Uterus (tissue), 4 donors: Measurements from ENCODE around the gene AGT. TPM values are rescaled to one million over a fixed set of nuclear protein-coding genes. Genes with fewer than 3 reads are reported as not detected.
A peak's percentile ranks its signal among the peaks of the same experiment; 100 is the strongest.

Experiments
- DNase-seq, 2 donors: peaks; one replicate each; pipeline ENCODE4 v3.0.0-alpha.2; 2019 to 2020
- H3K27ac ChIP-seq, 2 donors: fragments of 200-600 bp; sonication (generic); 1 replicate in 1 of 2; 2 replicates in 1 of 2; pipeline ENCODE4 v1.5.1; 2016 to 2018
- H3K27me3 ChIP-seq, 2 donors: fragments of 200-600 bp; sonication (generic); one replicate each; pipeline ENCODE4 v1.5.1; 2018 to 2019; ENCODE audit warnings: control low read depth in 1 of 2
- H3K36me3 ChIP-seq, 2 donors: fragments of 200-600 bp; sonication (generic); one replicate each; pipeline ENCODE4 v1.5.1; 2019; ENCODE audit warnings: control low read depth in 1 of 2
- H3K4me1 ChIP-seq, 2 donors: fragments of 200-600 bp; sonication (generic); one replicate each; pipeline ENCODE4 v1.5.1; 2018 to 2019; ENCODE audit warnings: control low read depth in 1 of 2
- H3K4me3 ChIP-seq, 2 donors: fragments of 200-600 bp; sonication (generic); 1 replicate in 1 of 2; 2 replicates in 1 of 2; pipeline ENCODE4 v1.5.1; 2018 to 2019; ENCODE audit warnings: mild to moderate bottlenecking in 1 of 2
- H3K9me3 ChIP-seq, 2 donors: fragments of 200-600 bp; sonication (generic); one replicate each; pipeline ENCODE4 v1.5.1; 2019; ENCODE audit warnings: control low read depth in 1 of 2
- CTCF ChIP-seq, 4 experiments: fragments of 200-600 bp in 2 of 4; fragments of 450-650 bp in 2 of 4; sonication (generic) in 2 of 4; IDR thresholded peaks; one replicate each; pipeline ENCODE4 v1.5.1; 2016 to 2019; ENCODE audit warnings: antibody characterized with exemption in 4 of 4, mild to moderate bottlenecking in 2 of 4, moderate library complexity in 1 of 4
- POLR2A ChIP-seq, 2 donors: fragments of 450-650 bp; IDR thresholded peaks; one replicate each; pipeline ENCODE4 v1.6.1; 2016; ENCODE audit warnings: antibody characterized with exemption in 2 of 2, mild to moderate bottlenecking in 1 of 2, moderate library complexity in 1 of 2
- intact Hi-C: fragments of 100-400 bp; cut with DNase I; formaldehyde crosslinking; loops from one replicate; pipeline ENCODE4 v1.15.1; 2023; ENCODE audit warnings: low total_unique reads
- total RNA-seq, 4 donors: library from RNA; depleted of rRNA in 3 of 4; stranded (reverse); fragments of >200 nt in 3 of 4; gene quantifications; one replicate each; pipeline versions ENCODE4 v1.1.0 to v1.2.4, GENCODE V29; 2014 to 2023
- donor health status: DM: yes; HTN: yes; CAD: no.

Gene AGT
- 1 to 10 TPM in 3 of 4 donors, under 1 TPM in 1; 0.77 to 7.6 (median 2.5) TPM for total RNA-seq

- intact Hi-C loops, result no loop called here
- Histone ChIP-seq H3K9me3 (no peaks in the 10 kb centered on the region), H3K36me3 (no peaks in the 10 kb centered on the region), H3K4me1 (no peaks in the 10 kb centered on the region), H3K27ac (peak within 1 kb of the TSS in 1 of 2 donors; percentile 14), H3K4me3 (no peak within 1 kb of the TSS), H3K27me3 (no peaks in the 10 kb centered on the region)
- peak; percentile 38 to 64 for DNase-seq
- TF ChIP-seq CTCF (IDR thresholded peaks at IDR 0.05) (no peak), POLR2A (IDR thresholded peaks at IDR 0.05) (no peak)
These were observed at the start of gene AGT for GRCh38 chr1:230713915-230714764. AGT (minus strand) TSS chr1:230714122; CDS start chr1:230710823, 3,299 bp downstream.

- no peaks in the 10 kb centered on the region for H3K9me3 ChIP-seq
- H3K27ac ChIP-seq, result no peak overlapping the region
- no peak for DNase-seq
- no peaks in the 10 kb centered on the region for H3K36me3 ChIP-seq
- H3K4me1 ChIP-seq, result no peaks in the 10 kb centered on the region
- H3K27me3 ChIP-seq, result no peaks in the 10 kb centered on the region
- intact Hi-C loops, result no loop called here
- H3K4me3 ChIP-seq, result no peak overlapping the region
- TF ChIP-seq CTCF (IDR thresholded peaks at IDR 0.05), result no peak
- TF ChIP-seq POLR2A (IDR thresholded peaks at IDR 0.05), result no peak
These were observed 47.7 kb upstream of the AGT start for GRCh38 chr1:230761443-230762167.

GRCh38 chr1:230760360-230760827, 46.5 kb upstream of the AGT start:
- intact Hi-C loops, result no loop called here
- Histone ChIP-seq H3K4me3 (no peak overlapping the region), H3K27ac (no peak overlapping the region), H3K27me3 (no peaks in the 10 kb centered on the region), H3K4me1 (no peaks in the 10 kb centered on the region), H3K36me3 (no peaks in the 10 kb centered on the region), H3K9me3 (no peaks in the 10 kb centered on the region)
- no peak for DNase-seq
- TF ChIP-seq POLR2A (IDR thresholded peaks at IDR 0.05) (no peak), CTCF (IDR thresholded peaks at IDR 0.05) (no peak)

GRCh38 chr1:230759369-230760065, 45.6 kb upstream of the AGT start:
- Histone ChIP-seq H3K4me3 (no peak overlapping the region), H3K27me3 (no peaks in the 10 kb centered on the region), H3K9me3 (no peaks in the 10 kb centered on the region), H3K4me1 (no peaks in the 10 kb centered on the region), H3K36me3 (no peaks in the 10 kb centered on the region), H3K27ac (no peak overlapping the region)
- no peak for DNase-seq
- intact Hi-C loops, result no loop called here
- TF ChIP-seq POLR2A (IDR thresholded peaks at IDR 0.05) (no peak), CTCF (IDR thresholded peaks at IDR 0.05) (no peak)
